OCI-LY1 (cell line): ENCODE measurements around the gene GAS6.
"Not testable (repeated sequence)": the region's sequence is repeated elsewhere in the genome, so short reads cannot be mapped to it uniquely, and the experiment has no call there.

Source experiments
- H2AFZ ChIP-seq: fragments of 200-600 bp; sonication (generic), shearing (Covaris generic); 2 replicates; pipeline ENCODE4 v1.6.0; 2014; ENCODE audit warnings: antibody characterized with exemption, mild to moderate bottlenecking, low read length
- H3F3A ChIP-seq: fragments of 200-600 bp; sonication (generic), shearing (Covaris generic); 2 replicates; pipeline ENCODE4 v1.6.0; 2014; ENCODE audit warnings: mild to moderate bottlenecking, antibody characterized with exemption, low read length, moderate library complexity; ENCODE audit not compliant: insufficient read depth
- H3K27ac ChIP-seq: fragments of 200-600 bp; sonication (generic); 2 replicates; pipeline ENCODE4 v1.5.1; 2014; ENCODE audit warnings: low read length, mixed run types, mild to moderate bottlenecking, low read depth; ENCODE audit not compliant: poor library complexity, severe bottlenecking
- H3K27me3 ChIP-seq: fragments of 200-600 bp; sonication (generic); 2 replicates; pipeline ENCODE4 v1.6.0; 2014; ENCODE audit warnings: antibody characterized with exemption, mild to moderate bottlenecking, low read length, moderate library complexity; ENCODE audit not compliant: insufficient read depth
- H3K36me3 ChIP-seq: fragments of 200-600 bp; sonication (generic); 2 replicates; pipeline ENCODE4 v1.6.1; 2014; ENCODE audit warnings: mild to moderate bottlenecking, antibody characterized with exemption, low read length, moderate library complexity, mixed read lengths; ENCODE audit not compliant: insufficient read depth
- H3K4me1 ChIP-seq: fragments of 200-600 bp; sonication (generic); 2 replicates; pipeline ENCODE4 v1.5.1; 2014; ENCODE audit warnings: mild to moderate bottlenecking, low read length, moderate library complexity; ENCODE audit not compliant: insufficient read depth, severe bottlenecking
- H3K4me2 ChIP-seq: fragments of 200-600 bp; sonication (generic), shearing (Covaris generic); 2 replicates; pipeline ENCODE4 v1.6.1; 2014; ENCODE audit warnings: low read length
- H3K4me3 ChIP-seq: fragments of 200-600 bp; sonication (generic); 2 replicates; pipeline ENCODE4 v1.5.1; 2014; ENCODE audit warnings: low read length, low read depth, mild to moderate bottlenecking, mixed read lengths; ENCODE audit not compliant: poor library complexity, severe bottlenecking
- H3K79me2 ChIP-seq: fragments of 200-600 bp; shearing (Covaris generic); 2 replicates; pipeline ENCODE4 v1.6.1; 2016; ENCODE audit warnings: mixed run types, low read length, mixed read lengths; ENCODE audit not compliant: insufficient read depth
- H3K9ac ChIP-seq: fragments of 200-600 bp; sonication (generic), shearing (Covaris generic); 2 replicates; pipeline ENCODE4 v1.6.1; 2014; ENCODE audit warnings: mild to moderate bottlenecking, low read length, mixed read lengths
- H3K9me2 ChIP-seq: fragments of 200-600 bp; sonication (generic), shearing (Covaris generic); 2 replicates; pipeline ENCODE4 v1.6.1; 2014; ENCODE audit warnings: low read depth, mild to moderate bottlenecking, low read length, mixed read lengths
- H3K9me3 ChIP-seq: fragments of 200-600 bp; shearing (Covaris generic); 2 replicates; pipeline ENCODE4 v1.6.1; 2014; ENCODE audit warnings: low read length, mixed read lengths
- H4K20me1 ChIP-seq: fragments of 200-600 bp; sonication (generic), shearing (Covaris generic); 2 replicates; pipeline ENCODE4 v1.6.0; 2016; ENCODE audit warnings: mild to moderate bottlenecking, low read length; ENCODE audit not compliant: insufficient read depth
- EZH2 ChIP-seq: fragments of 200-600 bp; sonication (generic), shearing (Covaris generic); IDR thresholded peaks from 2 replicates; pipeline ENCODE4 v1.8.0; 2017; ENCODE audit warnings: borderline replicate concordance, mixed run types, mild to moderate bottlenecking, antibody characterized with exemption, low read length, moderate library complexity, mixed read lengths
- TF ChIP-seq, protein P1 (sequence below): fragments of 200-600 bp; sonication (generic), shearing (Covaris generic); IDR thresholded peaks from 2 replicates; pipeline ENCODE4 v1.5.1; 2017; ENCODE audit warnings: mild to moderate bottlenecking, antibody characterized with exemption, low read length, moderate library complexity, mixed read lengths

Gene GAS6

DNA sequence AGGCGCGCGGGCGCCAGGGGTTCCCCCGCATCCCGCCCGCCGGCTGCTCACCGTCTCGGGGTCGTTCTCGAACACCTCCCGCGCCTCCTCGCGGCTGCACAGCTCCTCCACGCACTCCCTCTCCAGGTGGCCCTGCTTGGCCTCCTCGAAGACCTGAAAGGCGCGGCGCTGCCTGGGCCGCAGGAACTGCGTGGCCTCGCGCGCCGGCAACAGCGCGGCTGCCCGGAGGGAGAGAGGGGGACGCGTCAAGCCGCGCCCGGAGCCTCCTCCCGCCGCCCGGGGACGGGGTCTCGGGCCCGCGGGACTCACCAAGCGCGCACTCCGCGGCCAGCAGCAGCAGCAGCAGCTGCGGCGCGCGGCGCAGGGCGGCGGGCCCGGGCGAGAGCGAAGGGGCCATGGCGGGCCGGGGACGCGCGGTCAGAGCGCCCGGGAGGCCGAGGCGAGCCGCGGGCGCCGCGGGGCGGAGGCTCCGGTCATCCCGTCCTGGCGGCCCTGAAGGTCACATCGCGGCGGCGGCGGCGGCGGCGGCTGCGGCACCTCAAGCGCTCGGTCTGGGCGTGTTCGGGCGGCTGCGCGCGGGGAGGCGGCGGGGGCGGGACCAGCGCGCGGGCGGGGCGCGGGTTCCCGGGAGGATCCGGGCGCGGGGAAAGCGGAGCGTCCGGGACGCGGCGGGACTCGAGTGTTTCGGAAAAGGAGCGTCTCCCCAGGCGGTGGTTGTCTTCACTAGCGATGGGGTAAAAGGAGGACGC, at the start of gene GAS6:
TSS of gene GAS6 (minus strand) at position 553 of the 749 bp plus-strand sequence. CDS start at position 397, 156 bp downstream.
- Histone ChIP-seq H3K9me2 (no peaks in the 10 kb centered on the region), H3K4me3 (no peak within 1 kb of the TSS), H3K9me3 (0 out of 2 replicates have a peak, but pooled peaks cover 4% of the 10 kb centered on the region), H3K27ac (no peak within 1 kb of the TSS), H3K27me3 (peaks cover 21% of the 10 kb centered on the region; the same call in 1 of the 2 replicates), H4K20me1 (no peaks in the 10 kb centered on the region), H3K79me2 (no peaks in the 10 kb centered on the region), H3K9ac (no peak within 1 kb of the TSS), H3K36me3 (no peaks in the 10 kb centered on the region), H3K4me1 (no peaks in the 10 kb centered on the region), H2AFZ (no peak within 1 kb of the TSS), H3K4me2 (no peak within 1 kb of the TSS), H3F3A (no peaks in the 10 kb centered on the region)
- no peak for TF ChIP-seq EZH2
- TF ChIP-seq, protein P1, sequence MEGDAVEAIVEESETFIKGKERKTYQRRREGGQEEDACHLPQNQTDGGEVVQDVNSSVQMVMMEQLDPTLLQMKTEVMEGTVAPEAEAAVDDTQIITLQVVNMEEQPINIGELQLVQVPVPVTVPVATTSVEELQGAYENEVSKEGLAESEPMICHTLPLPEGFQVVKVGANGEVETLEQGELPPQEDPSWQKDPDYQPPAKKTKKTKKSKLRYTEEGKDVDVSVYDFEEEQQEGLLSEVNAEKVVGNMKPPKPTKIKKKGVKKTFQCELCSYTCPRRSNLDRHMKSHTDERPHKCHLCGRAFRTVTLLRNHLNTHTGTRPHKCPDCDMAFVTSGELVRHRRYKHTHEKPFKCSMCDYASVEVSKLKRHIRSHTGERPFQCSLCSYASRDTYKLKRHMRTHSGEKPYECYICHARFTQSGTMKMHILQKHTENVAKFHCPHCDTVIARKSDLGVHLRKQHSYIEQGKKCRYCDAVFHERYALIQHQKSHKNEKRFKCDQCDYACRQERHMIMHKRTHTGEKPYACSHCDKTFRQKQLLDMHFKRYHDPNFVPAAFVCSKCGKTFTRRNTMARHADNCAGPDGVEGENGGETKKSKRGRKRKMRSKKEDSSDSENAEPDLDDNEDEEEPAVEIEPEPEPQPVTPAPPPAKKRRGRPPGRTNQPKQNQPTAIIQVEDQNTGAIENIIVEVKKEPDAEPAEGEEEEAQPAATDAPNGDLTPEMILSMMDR, result no peak

DNA sequence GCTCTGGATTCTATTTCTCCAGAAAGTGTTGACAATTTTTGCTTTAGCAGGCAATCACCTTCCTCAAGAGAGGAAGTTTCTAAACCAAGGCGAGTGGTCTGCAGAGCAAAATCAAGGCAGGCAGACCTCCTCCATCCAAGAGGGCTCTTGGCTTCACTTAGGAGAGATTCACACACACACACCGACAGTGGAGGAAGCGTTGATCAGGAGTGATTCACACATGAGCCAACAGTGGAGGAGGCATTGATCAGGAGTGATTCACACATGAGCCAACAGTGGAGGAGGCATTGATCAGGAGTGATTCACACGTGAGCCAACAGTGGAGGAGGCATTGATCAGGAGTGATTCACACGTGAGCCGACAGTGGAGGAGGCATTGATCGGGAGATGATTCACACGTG, 49.5 kb upstream of the GAS6 start:
- not testable (repeated sequence) for H2AFZ ChIP-seq, H3K4me1 ChIP-seq, H3K4me3 ChIP-seq, H3K27me3 ChIP-seq, H4K20me1 ChIP-seq, H3K9me2 ChIP-seq, H3K27ac ChIP-seq, H3K9ac ChIP-seq, H3K9me3 ChIP-seq, H3K79me2 ChIP-seq, H3F3A ChIP-seq, H3K36me3 ChIP-seq, H3K4me2 ChIP-seq

DNA sequence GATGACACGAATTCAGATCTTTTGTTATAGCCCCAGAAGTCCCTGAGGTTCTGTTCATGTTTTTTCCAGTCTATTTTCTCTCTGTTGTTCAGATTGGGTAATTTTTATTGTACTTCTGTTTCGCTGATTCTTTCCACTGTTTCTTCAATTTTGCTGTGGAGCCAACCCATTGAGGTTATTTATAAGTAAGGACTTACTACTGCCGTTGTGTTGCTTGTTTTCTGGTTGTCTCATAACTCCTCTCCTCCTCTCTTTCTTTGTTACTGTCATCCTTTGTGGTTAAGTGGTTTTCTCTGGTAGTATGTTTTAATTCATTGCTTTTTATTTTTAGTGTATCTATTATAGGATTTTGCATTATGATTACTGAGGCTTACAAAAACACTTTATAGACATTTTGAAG, 48.7 kb upstream of the GAS6 start:
- H3F3A ChIP-seq, result no peaks in the 10 kb centered on the region
- H3K4me2 ChIP-seq, result no peak overlapping the region
- TF ChIP-seq, protein P1, result no peak
- no peak for TF ChIP-seq EZH2

More for the DNA sequence above, 48.7 kb upstream of the GAS6 start:
- no peaks in the 10 kb centered on the region for H3K9me3 ChIP-seq
- no peaks in the 10 kb centered on the region for H4K20me1 ChIP-seq
- no peak overlapping the region for H2AFZ ChIP-seq
- H3K27me3 ChIP-seq, result no peaks in the 10 kb centered on the region; the same call in 1 of the 2 replicates
- H3K79me2 ChIP-seq, result no peaks in the 10 kb centered on the region
- no peak overlapping the region for H3K4me3 ChIP-seq
- H3K9ac ChIP-seq, result no peak overlapping the region
- H3K9me2 ChIP-seq, result no peaks in the 10 kb centered on the region
- H3K4me1 ChIP-seq, result no peaks in the 10 kb centered on the region
- no peaks in the 10 kb centered on the region for H3K36me3 ChIP-seq
- H3K27ac ChIP-seq, result no peak overlapping the region
